ENCODE results near the gene KRT81.

DNA sequence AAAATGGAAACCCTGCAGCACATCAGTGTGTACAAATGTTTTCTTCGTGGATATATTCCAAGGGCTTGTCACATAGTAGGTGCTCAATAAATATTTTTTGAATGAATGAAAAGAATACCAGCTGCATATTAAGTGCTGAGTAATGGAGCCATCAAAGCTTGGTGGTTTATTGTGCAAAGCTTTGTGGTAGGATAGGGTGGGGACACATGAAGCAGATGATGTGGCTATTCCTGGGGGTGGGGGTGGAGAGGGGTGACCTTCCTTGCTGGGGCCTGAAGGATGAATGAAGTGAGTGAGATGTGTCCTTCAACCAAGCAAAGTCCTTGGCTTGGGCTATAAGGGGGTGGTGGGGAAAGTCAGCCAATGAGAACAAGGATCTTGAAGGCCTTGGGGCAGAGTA is 4.3 kb upstream of the KRT81 start:
- TF ChIP-seq, protein P1, sequence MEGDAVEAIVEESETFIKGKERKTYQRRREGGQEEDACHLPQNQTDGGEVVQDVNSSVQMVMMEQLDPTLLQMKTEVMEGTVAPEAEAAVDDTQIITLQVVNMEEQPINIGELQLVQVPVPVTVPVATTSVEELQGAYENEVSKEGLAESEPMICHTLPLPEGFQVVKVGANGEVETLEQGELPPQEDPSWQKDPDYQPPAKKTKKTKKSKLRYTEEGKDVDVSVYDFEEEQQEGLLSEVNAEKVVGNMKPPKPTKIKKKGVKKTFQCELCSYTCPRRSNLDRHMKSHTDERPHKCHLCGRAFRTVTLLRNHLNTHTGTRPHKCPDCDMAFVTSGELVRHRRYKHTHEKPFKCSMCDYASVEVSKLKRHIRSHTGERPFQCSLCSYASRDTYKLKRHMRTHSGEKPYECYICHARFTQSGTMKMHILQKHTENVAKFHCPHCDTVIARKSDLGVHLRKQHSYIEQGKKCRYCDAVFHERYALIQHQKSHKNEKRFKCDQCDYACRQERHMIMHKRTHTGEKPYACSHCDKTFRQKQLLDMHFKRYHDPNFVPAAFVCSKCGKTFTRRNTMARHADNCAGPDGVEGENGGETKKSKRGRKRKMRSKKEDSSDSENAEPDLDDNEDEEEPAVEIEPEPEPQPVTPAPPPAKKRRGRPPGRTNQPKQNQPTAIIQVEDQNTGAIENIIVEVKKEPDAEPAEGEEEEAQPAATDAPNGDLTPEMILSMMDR (IDR thresholded peaks at IDR 0.05): no peak
- TF ChIP-seq EZH2 (IDR thresholded peaks at IDR 0.05): no peak

Measured in neural progenitor cell (in vitro differentiated cells).